ENCODE measurements around the gene RCCD1.

GRCh38 chr15:90987561-90988141 lies 33.0 kb downstream of the RCCD1 start:
- TF ChIP-seq CREB1 (IDR thresholded peaks at IDR 0.05; ENCODE audit: low read depth): no peak
- no peak for TF ChIP-seq CEBPB (IDR thresholded peaks at IDR 0.05)

All from Ishikawa (cell line).